Astrocyte (in vitro differentiated cells and primary cell): ENCODE results near the gene ARIH2.

Experiments
- CTCF ChIP-seq: IDR thresholded peaks from 2 replicates; pipeline ENCODE4 v1.5.1; 2011; ENCODE audit warnings: low read depth, mild to moderate bottlenecking, inconsistent platforms, low read length, moderate library complexity; ENCODE audit not compliant: insufficient read depth
- EZH2 ChIP-seq: IDR thresholded peaks from 2 replicates; pipeline ENCODE4 v1.6.1; 2012; ENCODE audit warnings: mild to moderate bottlenecking, low read length, inconsistent platforms; ENCODE audit not compliant: insufficient read depth

GRCh38 chr3:48993834-48994233 is 75.2 kb downstream of the ARIH2 start:
- no peak for TF ChIP-seq CTCF
- TF ChIP-seq EZH2 = no peak
